ENCODE measurements around the gene WNT6.
A peak's percentile ranks its signal among the peaks of the same experiment; 100 is the strongest.

WNT6 gene

GRCh38 chr2:218894151-218894879, 34.7 kb downstream of the WNT6 start:
- no peak for DNase-seq

GRCh38 chr2:218894880-218895157, 35.2 kb downstream of the WNT6 start:
- no peak for DNase-seq

- DNase-seq = no peak
These were observed 35.7 kb downstream of the WNT6 start for GRCh38 chr2:218895326-218895725.

GRCh38 chr2:218895759-218896500, 36.3 kb downstream of the WNT6 start:
- no peak for DNase-seq

- peak; percentile 76 to 86 (median 84) for DNase-seq
These were observed 37.1 kb downstream of the WNT6 start for GRCh38 chr2:218896501-218897393.

- no peak for DNase-seq
These were observed 37.9 kb downstream of the WNT6 start for GRCh38 chr2:218897394-218898108.

GRCh38 chr2:218898109-218898878, 38.7 kb downstream of the WNT6 start:
- DNase-seq = peak; percentile 53 to 74 (median 64)

- DNase-seq = no peak
These were observed 39.5 kb downstream of the WNT6 start for GRCh38 chr2:218899147-218899546.

DNA sequence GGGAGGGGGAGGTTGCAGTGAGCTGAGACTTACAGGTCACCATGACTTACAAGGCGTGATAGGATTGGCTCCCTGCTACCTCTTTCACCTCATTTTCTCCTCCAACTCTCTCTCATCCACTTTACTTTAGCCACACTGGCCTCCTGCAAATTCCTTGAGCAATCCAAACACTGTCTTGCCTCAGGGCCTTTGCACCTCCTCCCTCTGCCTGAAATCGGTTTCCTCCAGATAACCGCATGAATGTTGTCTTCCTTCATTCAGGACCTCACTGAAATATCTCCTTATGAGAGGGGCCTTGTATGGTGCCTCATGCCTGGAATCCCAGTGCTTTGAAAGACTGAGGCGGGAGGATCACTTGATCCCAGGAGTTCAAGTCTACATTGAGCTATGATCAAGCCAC, 42.8 kb downstream of the WNT6 start:
- DNase-seq = no peak

GRCh38 chr2:218904176-218904575, 44.6 kb downstream of the WNT6 start:
- DNase-seq = no peak

GRCh38 chr2:218908721-218909619, 49.4 kb downstream of the WNT6 start:
- DNase-seq = peak; percentile 76 to 94 (median 83)

GRCh38 chr2:218910741-218911140, 51.1 kb downstream of the WNT6 start:
- no peak for DNase-seq

- DNase-seq = no peak
These were observed 60.9 kb downstream of the WNT6 start for GRCh38 chr2:218920504-218920903.
